HFF-Myc (cell line): ENCODE measurements around the gene ZFC3H1.

Experiments used
- DNase-seq: peaks from one replicate; pipeline ENCODE4 v3.0.0-alpha.2; 2011; ENCODE audit warnings: low read depth; ENCODE audit errors: extremely low read depth
- H3K4me3 ChIP-seq: replicated peaks from 2 replicates; pipeline ENCODE4 v1.5.1; 2011; ENCODE audit warnings: low read depth, mild to moderate bottlenecking, control low read depth, low read length
- CTCF ChIP-seq: IDR thresholded peaks from 2 replicates; pipeline ENCODE4 v1.5.1; 2012; ENCODE audit warnings: mild to moderate bottlenecking, low read depth, low read length, control low read depth; ENCODE audit errors: missing control alignments

Gene ZFC3H1

GRCh38 chr12:71671816-71672215 is 8.2 kb upstream of the ZFC3H1 start:
- no peak for DNase-seq

GRCh38 chr12:71671311-71671710 is 7.7 kb upstream of the ZFC3H1 start:
- no peak overlapping the region for H3K4me3 ChIP-seq
- no peak for TF ChIP-seq CTCF
- no peak for DNase-seq

More at GRCh38 chr12:71671816-71672215, 8.2 kb upstream of the ZFC3H1 start:
- no peak for TF ChIP-seq CTCF
- H3K4me3 ChIP-seq = no peak overlapping the region

- no peak overlapping the region for H3K4me3 ChIP-seq
- DNase-seq = no peak
- no peak for TF ChIP-seq CTCF
Measured at GRCh38 chr12:71666259-71666658, 2.6 kb upstream of the ZFC3H1 start.

GRCh38 chr12:71665090-71665463 is 1.4 kb upstream of the ZFC3H1 start:
- TF ChIP-seq CTCF = no peak
- no peak for DNase-seq
- peak overlapping the region; percentile 84 for H3K4me3 ChIP-seq

GRCh38 chr12:71664411-71665089 is 902 bp upstream of the ZFC3H1 start:
- TF ChIP-seq CTCF = no peak
- H3K4me3 ChIP-seq = peak overlapping the region; percentile 84
- no peak for DNase-seq

- no peak for TF ChIP-seq CTCF
- peak; percentile 9 for DNase-seq
- peak overlapping the region; percentile 84 for H3K4me3 ChIP-seq
Measured at GRCh38 chr12:71662849-71663560, 643 bp downstream of the ZFC3H1 start.
